T-helper 17 cell (primary cell): Measurements from ENCODE around the gene PATE4. TPM values are rescaled to one million over a fixed set of nuclear protein-coding genes. Genes with fewer than 3 reads are reported as not detected.
"Not testable (repeated sequence)": the region's sequence is repeated elsewhere in the genome, so short reads cannot be mapped to it uniquely, and the experiment has no call there.

Experiments used
- ATAC-seq: fragments of 150-1000 bp; cut with Tn5 transposase; 2 replicates; pipeline ENCODE4 v1.10.0; 2021; ENCODE audit warnings: mild to moderate bottlenecking, moderate library complexity
- DNase-seq, 3 donors: peaks; one replicate each; pipeline versions ENCODE4 v3.0.0 to v3.0.0-alpha.2; 2020 to 2021
- H3K9me3 ChIP-seq: one replicate; pipeline ENCODE4 v1.7.0; 2013; ENCODE audit warnings: low read length, mild to moderate bottlenecking; ENCODE audit not compliant: control insufficient read depth, poor library complexity, severe bottlenecking
- H3K27ac Mint-ChIP-seq: one replicate; pipeline ENCODE4 v1.8.0; 2022; ENCODE audit warnings: mild to moderate bottlenecking, moderate library complexity, mixed read lengths
- H3K27me3 Mint-ChIP-seq: one replicate; pipeline ENCODE4 v1.8.0; 2022; ENCODE audit warnings: mixed read lengths
- H3K36me3 Mint-ChIP-seq: one replicate; pipeline ENCODE4 v1.8.0; 2022; ENCODE audit warnings: low read depth, mixed read lengths
- H3K4me1 Mint-ChIP-seq: one replicate; pipeline ENCODE4 v1.8.0; 2022; ENCODE audit warnings: mild to moderate bottlenecking, mixed read lengths
- H3K4me3 Mint-ChIP-seq: one replicate; pipeline ENCODE4 v1.8.0; 2022; ENCODE audit warnings: mild to moderate bottlenecking, moderate library complexity, mixed read lengths
- total RNA-seq, 4 donors: library from RNA in 2 of 4; stranded (reverse) in 2 of 4; gene quantifications; one replicate each; pipeline ENCODE4 v1.2.3 and lab custom pipeline; 2022 to 2026

Gene PATE4
- total RNA-seq: not detected
- total RNA-seq (lab: John Stamatoyannopoulos, UW): 0 reads per million in 2 donors

DNA sequence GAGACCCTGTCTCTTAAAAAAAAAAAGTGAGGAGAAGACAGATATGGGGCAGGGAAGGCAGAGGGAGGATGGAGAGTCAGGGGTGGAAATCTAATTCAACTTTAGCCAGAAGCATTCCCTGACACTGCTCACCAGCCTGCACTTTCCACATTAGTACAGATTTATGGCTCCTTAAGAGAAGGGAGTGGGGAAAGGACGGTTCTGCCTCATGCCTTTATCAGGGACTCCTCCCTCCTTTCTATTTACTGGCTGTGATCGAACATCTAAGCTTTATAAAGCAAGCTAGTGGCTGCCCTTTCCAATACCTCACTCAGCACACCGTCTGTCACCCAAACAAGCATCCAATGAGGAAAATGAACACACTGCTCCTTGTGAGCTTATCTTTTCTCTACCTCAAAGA, at the start of gene PATE4:
TSS of gene PATE4 (plus strand) at position 301 of the 400 bp plus-strand sequence. CDS start at position 345, 44 bp downstream.
- ATAC-seq: no peak
- Mint-ChIP-seq H3K27me3 (peaks cover 19% of the 10 kb centered on the region), H3K36me3 (no peaks in the 10 kb centered on the region), H3K4me3 (no peak within 1 kb of the TSS), H3K4me1 (no peaks in the 10 kb centered on the region), H3K27ac (no peak within 1 kb of the TSS)
- H3K9me3 ChIP-seq: no peaks in the 10 kb centered on the region
- DNase-seq: no peak

GRCh38 chr11:125784678-125785077, 48.4 kb upstream of the PATE4 start:
- Mint-ChIP-seq H3K27ac (no peak overlapping the region), H3K4me1 (peaks cover 8% of the 10 kb centered on the region), H3K27me3 (no peaks in the 10 kb centered on the region), H3K4me3 (no peak overlapping the region), H3K36me3 (no peaks in the 10 kb centered on the region)
- DNase-seq (no peak), ATAC-seq (peak; percentile 44)
- H3K9me3 ChIP-seq: no peaks in the 10 kb centered on the region

- H3K4me3 Mint-ChIP-seq: no peak within 1 kb of the TSS
- peaks cover 8% of the 10 kb centered on the region for H3K4me1 Mint-ChIP-seq
- no peak for ATAC-seq
- no peak within 1 kb of the TSS for H3K27ac Mint-ChIP-seq
- H3K27me3 Mint-ChIP-seq: no peaks in the 10 kb centered on the region
- no peaks in the 10 kb centered on the region for H3K36me3 Mint-ChIP-seq
- peaks cover 3% of the 10 kb centered on the region for H3K9me3 ChIP-seq
- DNase-seq: no peak
These were observed 45.3 kb upstream of the PATE4 start, which contains the start of gene PATE3 for GRCh38 chr11:125787827-125788226. TSS of gene PATE3 (plus strand) at chr11:125788127. CDS start at chr11:125788152, 25 bp downstream.

DNA sequence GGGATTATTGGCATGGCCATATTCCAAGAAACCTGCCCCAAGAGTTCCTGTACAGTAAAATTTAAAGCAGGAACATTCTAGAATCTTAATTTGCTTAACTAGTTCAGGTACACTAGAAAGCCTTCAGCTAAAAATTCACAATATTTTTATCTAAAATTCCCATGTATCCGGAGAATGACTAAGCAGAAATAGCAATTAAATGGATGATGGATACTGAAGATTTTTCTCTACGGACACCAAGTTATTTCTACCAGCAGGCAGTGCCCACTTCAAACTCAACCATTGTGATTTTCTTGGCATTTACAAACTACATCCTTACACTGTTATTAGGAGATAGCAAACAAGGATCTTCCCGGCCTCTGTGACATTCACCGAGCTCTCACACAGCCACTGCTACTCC, 42.3 kb upstream of the PATE4 start:
- DNase-seq: no peak
- peaks cover 3% of the 10 kb centered on the region for H3K4me1 Mint-ChIP-seq
- no peak for ATAC-seq
- no peaks in the 10 kb centered on the region for H3K27me3 Mint-ChIP-seq
- no peaks in the 10 kb centered on the region for H3K36me3 Mint-ChIP-seq
- H3K27ac Mint-ChIP-seq: no peak overlapping the region
- no peak overlapping the region for H3K4me3 Mint-ChIP-seq
- peaks cover 3% of the 10 kb centered on the region for H3K9me3 ChIP-seq

GRCh38 chr11:125797641-125798040, 35.5 kb upstream of the PATE4 start:
- no peak overlapping the region for H3K27ac Mint-ChIP-seq
- peaks cover 2% of the 10 kb centered on the region for H3K36me3 Mint-ChIP-seq
- ATAC-seq: no peak
- H3K27me3 Mint-ChIP-seq: no peaks in the 10 kb centered on the region
- DNase-seq: no peak
- no peak overlapping the region for H3K4me3 Mint-ChIP-seq
- no peaks in the 10 kb centered on the region for H3K4me1 Mint-ChIP-seq
- peaks cover 2% of the 10 kb centered on the region for H3K9me3 ChIP-seq

GRCh38 chr11:125799808-125800207, 33.3 kb upstream of the PATE4 start:
- Mint-ChIP-seq H3K4me3 (no peak overlapping the region), H3K27me3 (no peaks in the 10 kb centered on the region), H3K27ac (no peak overlapping the region), H3K36me3 (peaks cover 2% of the 10 kb centered on the region), H3K4me1 (no peaks in the 10 kb centered on the region)
- DNase-seq (no peak), ATAC-seq (no peak)
- peaks cover 2% of the 10 kb centered on the region for H3K9me3 ChIP-seq

DNA sequence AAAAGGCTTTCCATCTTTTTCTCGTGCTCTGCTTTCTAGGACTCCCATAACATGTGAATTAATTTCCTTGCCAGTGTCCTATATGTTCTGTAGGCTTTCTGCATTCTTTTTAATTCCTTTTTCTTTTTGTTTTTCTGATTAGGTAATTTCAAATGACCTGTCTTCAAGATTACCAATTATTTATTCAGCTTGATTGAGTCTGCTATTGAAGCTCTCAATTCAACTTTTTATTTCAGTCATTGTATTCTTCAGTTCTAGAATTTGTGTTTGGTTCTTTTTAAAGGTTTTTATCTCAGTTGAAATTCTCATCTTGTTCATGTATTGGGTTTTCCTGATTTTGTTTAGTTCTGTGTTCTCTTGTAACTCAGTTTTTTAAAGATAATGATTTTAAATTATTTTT, 30.7 kb upstream of the PATE4 start:
- H3K4me3 Mint-ChIP-seq: no peak overlapping the region
- ATAC-seq (no peak), DNase-seq (no peak)
- no peaks in the 10 kb centered on the region for H3K4me1 Mint-ChIP-seq
- no peaks in the 10 kb centered on the region for H3K27me3 Mint-ChIP-seq
- H3K9me3 ChIP-seq: peaks cover 2% of the 10 kb centered on the region
- H3K36me3 Mint-ChIP-seq: peaks cover 2% of the 10 kb centered on the region
- H3K27ac Mint-ChIP-seq: no peak overlapping the region

DNA sequence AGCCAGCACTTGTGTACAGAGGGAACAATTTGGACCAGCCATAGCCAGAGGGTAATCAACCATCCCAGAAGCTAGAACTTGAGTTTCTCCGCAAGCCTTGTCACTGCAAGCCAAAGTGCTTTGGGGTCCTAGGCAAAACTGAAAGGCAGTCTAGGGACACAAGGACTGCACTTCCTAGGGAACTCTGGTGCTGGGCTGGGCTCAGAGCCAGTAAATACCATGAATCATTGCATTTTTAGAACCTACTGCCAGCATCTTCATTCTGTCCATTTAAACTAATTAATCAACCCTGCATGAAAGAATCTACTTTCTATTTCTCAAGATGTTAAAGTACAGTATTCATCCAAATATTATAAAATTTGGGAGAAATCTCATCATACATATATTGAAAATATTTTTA, 25.2 kb upstream of the PATE4 start:
- no peaks in the 10 kb centered on the region for H3K36me3 Mint-ChIP-seq
- H3K4me3 Mint-ChIP-seq: no peak overlapping the region
- H3K9me3 ChIP-seq: peaks cover 3% of the 10 kb centered on the region
- no peak for ATAC-seq
- no peak for DNase-seq
- no peaks in the 10 kb centered on the region for H3K27me3 Mint-ChIP-seq
- no peaks in the 10 kb centered on the region for H3K4me1 Mint-ChIP-seq
- H3K27ac Mint-ChIP-seq: no peak overlapping the region

DNA sequence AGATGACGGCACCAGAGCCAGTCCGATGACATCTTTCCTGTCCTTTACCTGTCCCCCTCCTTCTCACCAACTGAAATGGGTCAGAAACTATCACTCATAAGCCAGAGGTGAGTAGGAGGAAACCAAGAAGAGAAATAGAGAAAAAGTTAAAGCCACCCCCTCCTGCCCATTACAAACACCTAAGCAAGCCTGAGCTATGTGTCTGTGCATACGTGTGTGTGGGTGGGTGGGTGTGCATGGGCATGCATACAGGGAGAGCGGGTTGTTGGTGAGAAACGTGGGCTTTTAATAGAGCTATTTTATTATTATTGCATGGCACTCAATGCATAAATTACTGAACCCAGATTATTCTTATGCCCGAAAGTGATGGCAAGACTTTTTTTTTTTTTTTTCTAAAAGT, 2.6 kb downstream of the PATE4 start:
- H3K4me3 Mint-ChIP-seq: no peak overlapping the region
- H3K27me3 Mint-ChIP-seq: peaks cover 34% of the 10 kb centered on the region
- H3K9me3 ChIP-seq: no peaks in the 10 kb centered on the region
- no peaks in the 10 kb centered on the region for H3K4me1 Mint-ChIP-seq
- ATAC-seq (no peak), DNase-seq (no peak)
- no peaks in the 10 kb centered on the region for H3K36me3 Mint-ChIP-seq
- H3K27ac Mint-ChIP-seq: no peak overlapping the region

GRCh38 chr11:125842321-125842948, 9.3 kb downstream of the PATE4 start:
- H3K9me3 ChIP-seq: peaks cover 4% of the 10 kb centered on the region
- H3K36me3 Mint-ChIP-seq: no peaks in the 10 kb centered on the region
- no peak overlapping the region for H3K27ac Mint-ChIP-seq
- no peak for ATAC-seq
- H3K4me3 Mint-ChIP-seq: no peak overlapping the region
- peaks cover 21% of the 10 kb centered on the region for H3K27me3 Mint-ChIP-seq
- DNase-seq: no peak
- no peaks in the 10 kb centered on the region for H3K4me1 Mint-ChIP-seq

GRCh38 chr11:125846188-125846587, 13.1 kb downstream of the PATE4 start:
- no peak for ATAC-seq
- Mint-ChIP-seq H3K27ac (no peak overlapping the region), H3K4me1 (no peaks in the 10 kb centered on the region), H3K4me3 (no peak overlapping the region), H3K27me3 (no peaks in the 10 kb centered on the region), H3K36me3 (no peaks in the 10 kb centered on the region)
- DNase-seq: no peak
- H3K9me3 ChIP-seq: peaks cover 4% of the 10 kb centered on the region

DNA sequence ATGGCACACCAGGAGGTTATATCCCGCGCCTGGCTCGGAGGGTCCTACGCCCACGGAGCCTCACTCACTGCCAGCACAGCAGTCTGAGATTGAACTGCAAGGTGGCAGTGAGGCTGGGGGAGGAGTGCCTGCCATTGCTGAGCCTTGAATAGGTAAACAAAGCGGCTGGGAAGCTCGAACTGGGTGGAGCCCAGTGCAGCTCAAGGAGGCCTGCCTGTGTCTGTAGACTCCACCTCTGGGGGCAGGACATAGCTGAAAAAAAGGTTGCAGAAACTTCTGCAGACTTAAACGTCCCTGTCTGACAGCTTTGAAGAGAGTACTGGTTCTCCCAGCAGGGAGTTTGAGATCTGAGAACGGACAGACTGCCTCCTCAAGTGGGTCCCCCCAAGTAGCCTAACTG, 24.6 kb downstream of the PATE4 start:
- H3K4me1 Mint-ChIP-seq, H3K27ac Mint-ChIP-seq, H3K9me3 ChIP-seq, ATAC-seq, DNase-seq, H3K4me3 Mint-ChIP-seq, H3K36me3 Mint-ChIP-seq: not testable (repeated sequence)
- H3K27me3 Mint-ChIP-seq: peaks cover 15% of the 10 kb centered on the region

- H3K4me3 Mint-ChIP-seq, DNase-seq, H3K36me3 Mint-ChIP-seq, H3K4me1 Mint-ChIP-seq, ATAC-seq, H3K27me3 Mint-ChIP-seq, H3K9me3 ChIP-seq, H3K27ac Mint-ChIP-seq: not testable (repeated sequence)
These were observed 29.7 kb downstream of the PATE4 start for GRCh38 chr11:125862786-125863185.

- H3K27me3 Mint-ChIP-seq, H3K27ac Mint-ChIP-seq, H3K4me1 Mint-ChIP-seq, H3K36me3 Mint-ChIP-seq, ATAC-seq, DNase-seq, H3K4me3 Mint-ChIP-seq, H3K9me3 ChIP-seq: not testable (repeated sequence)
These were observed 32.2 kb downstream of the PATE4 start for GRCh38 chr11:125865354-125865753.
